ENCODE data around the gene SPRR2B.

- no peak for TF ChIP-seq POLR2A (IDR thresholded peaks at IDR 0.05; ENCODE audit: low read depth, low read length)
- no peak for TF ChIP-seq TAF1 (IDR thresholded peaks at IDR 0.05; ENCODE audit: low read depth, low read length)
- no peak for TF ChIP-seq POLR2AphosphoS5 (IDR thresholded peaks at IDR 0.05; ENCODE audit: low read depth, low read length)
Observed at GRCh38 chr1:153023109-153023508, 48.3 kb downstream of the SPRR2B start.

All from GM12891 (cell line).